CD4-positive, alpha-beta T cell treated with Interleukin-2 at 100 ng/mL for 4 hours (primary cell): Measurements from ENCODE around the gene ATP11A.

ENCODE experiments used
- DNase-seq: peaks from one replicate; pipeline ENCODE4 v3.0.0-alpha.2; 2020; ENCODE audit warnings: low spot score

ATP11A gene

GRCh38 chr13:112821340-112822055 is 131.7 kb downstream of the ATP11A start:
- DNase-seq: no peak

GRCh38 chr13:112822851-112823250 is 133.0 kb downstream of the ATP11A start:
- no peak for DNase-seq

- DNase-seq: no peak
These were observed 134.6 kb downstream of the ATP11A start for GRCh38 chr13:112824429-112824828.

- DNase-seq: no peak
These were observed 135.2 kb downstream of the ATP11A start for GRCh38 chr13:112825071-112825470.

GRCh38 chr13:112825875-112826274 is 136.0 kb downstream of the ATP11A start:
- no peak for DNase-seq

- DNase-seq: no peak
These were observed 136.7 kb downstream of the ATP11A start for GRCh38 chr13:112826565-112826964.

- no peak for DNase-seq
These were observed 138.4 kb downstream of the ATP11A start for GRCh38 chr13:112828082-112828699.

GRCh38 chr13:112828756-112829155 is 138.9 kb downstream of the ATP11A start:
- DNase-seq: no peak

- DNase-seq: no peak
These were observed 141.4 kb downstream of the ATP11A start for GRCh38 chr13:112831196-112831595.

- no peak for DNase-seq
These were observed 142.0 kb downstream of the ATP11A start for GRCh38 chr13:112831801-112832200.

GRCh38 chr13:112832811-112833210 is 143.0 kb downstream of the ATP11A start:
- no peak for DNase-seq

GRCh38 chr13:112833551-112834257 is 143.9 kb downstream of the ATP11A start:
- DNase-seq: no peak

GRCh38 chr13:112835344-112835743 is 145.5 kb downstream of the ATP11A start:
- DNase-seq: no peak

GRCh38 chr13:112835796-112836195 is 146.0 kb downstream of the ATP11A start:
- DNase-seq: no peak

GRCh38 chr13:112836940-112837339 is 147.1 kb downstream of the ATP11A start:
- DNase-seq: no peak

GRCh38 chr13:112837371-112838037 is 147.7 kb downstream of the ATP11A start:
- DNase-seq: no peak

- no peak for DNase-seq
These were observed 148.4 kb downstream of the ATP11A start for GRCh38 chr13:112838038-112838841.

GRCh38 chr13:112838842-112839117 is 148.9 kb downstream of the ATP11A start:
- DNase-seq: no peak

GRCh38 chr13:112839356-112840105 is 149.7 kb downstream of the ATP11A start:
- no peak for DNase-seq

- no peak for DNase-seq
These were observed 150.8 kb downstream of the ATP11A start for GRCh38 chr13:112840472-112841302.
